Skin epidermis (tissue), 12 donors: Measurements from ENCODE around the gene ITGA6.

Experiments
- H3K27ac ChIP-seq, 21 experiments: fragments of 200-600 bp; sonication (generic) in 11 of 21; one replicate each; pipeline ENCODE4 v1.5.0; 2020; ENCODE audit warnings: mild to moderate bottlenecking in 3 of 21, inconsistent platforms in 2 of 21, moderate library complexity in 2 of 21
- H3K4me3 ChIP-seq, 7 experiments: fragments of 200-600 bp; sonication (generic) in 2 of 7; one replicate each; pipeline ENCODE4 v1.5.0; 2020; ENCODE audit warnings: inconsistent platforms in 2 of 7, mild to moderate bottlenecking in 2 of 7, moderate library complexity in 1 of 7

ITGA6 gene

DNA sequence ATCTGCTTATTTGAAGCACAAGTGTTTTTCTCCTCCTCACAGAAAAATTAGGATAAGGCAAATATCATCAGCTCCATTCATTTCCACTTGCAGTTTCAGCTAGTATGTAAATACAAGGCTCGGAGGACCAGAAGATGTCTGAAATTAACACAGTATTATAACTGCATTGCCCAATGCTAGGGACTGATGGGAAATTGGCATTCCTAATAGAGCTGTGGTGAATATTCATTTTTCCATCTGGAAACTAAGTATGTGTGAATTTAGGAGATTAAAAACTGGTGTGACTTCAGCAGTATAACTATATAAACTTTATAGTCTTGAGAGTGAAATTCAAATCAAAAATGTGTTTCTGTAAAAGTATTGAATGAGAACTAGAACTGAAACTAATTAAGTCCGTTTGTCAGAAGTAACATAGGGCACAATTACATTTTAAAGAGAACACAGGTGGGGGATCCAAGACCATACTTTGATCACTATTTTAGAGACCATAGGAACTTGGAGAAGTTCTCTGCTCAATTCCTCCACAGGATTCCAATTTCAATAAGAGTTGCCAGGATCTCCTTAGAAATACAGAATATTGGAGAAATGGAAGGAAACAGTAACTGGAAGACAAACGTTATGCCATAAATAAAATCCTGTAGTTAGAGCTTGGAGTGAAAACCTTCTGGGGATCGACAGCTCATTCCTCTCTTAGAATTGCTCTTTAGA is 12.1 kb upstream of the ITGA6 start:
- Histone ChIP-seq H3K27ac (no peak overlapping the region), H3K4me3 (no peak overlapping the region)

DNA sequence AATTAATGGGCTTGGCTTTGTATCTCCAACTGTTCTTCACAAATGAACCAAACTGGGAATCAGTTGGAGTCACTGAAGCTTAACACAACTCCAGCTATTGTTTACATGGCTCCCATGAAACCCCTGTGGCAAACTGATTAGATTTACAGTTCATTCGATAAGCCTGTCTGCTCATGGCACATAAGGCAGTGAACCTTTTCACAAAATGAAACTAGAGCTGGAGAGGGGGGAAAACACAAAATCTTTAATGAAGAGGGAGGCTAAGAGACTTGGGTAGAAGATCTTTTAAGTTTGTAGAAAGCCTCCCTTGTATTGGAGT is 11.6 kb upstream of the ITGA6 start:
- no peak overlapping the region for H3K4me3 ChIP-seq
- no peak overlapping the region for H3K27ac ChIP-seq

DNA sequence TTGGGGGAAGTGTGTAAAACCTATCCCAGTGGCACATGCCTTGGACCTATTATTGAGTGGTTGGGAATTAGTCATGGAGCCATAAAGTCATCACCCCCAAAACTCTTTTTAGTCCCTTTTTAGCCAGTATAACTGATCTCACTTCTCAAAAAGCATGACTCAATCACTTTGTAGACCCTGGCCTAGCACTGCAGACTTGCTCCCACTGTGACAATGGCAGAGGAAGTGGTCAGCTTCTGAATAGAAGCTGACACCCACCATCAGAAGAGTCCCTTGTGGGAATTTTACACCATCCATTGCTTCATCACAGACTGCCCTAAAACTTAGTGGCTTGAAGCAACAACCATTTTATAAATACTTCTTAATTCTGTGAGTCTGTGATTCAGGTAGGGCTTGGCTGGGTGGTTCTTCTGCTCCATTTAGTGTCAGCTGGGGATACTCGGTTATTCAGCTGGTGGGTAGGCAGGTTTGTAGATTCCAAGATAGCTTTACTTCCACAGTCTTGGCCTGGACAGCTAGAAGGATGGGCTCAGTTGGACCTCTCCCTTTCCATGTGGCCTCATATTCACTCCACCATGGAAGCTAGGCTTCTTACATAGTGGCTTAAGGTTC is 10.8 kb upstream of the ITGA6 start:
- no peak overlapping the region for H3K27ac ChIP-seq

DNA sequence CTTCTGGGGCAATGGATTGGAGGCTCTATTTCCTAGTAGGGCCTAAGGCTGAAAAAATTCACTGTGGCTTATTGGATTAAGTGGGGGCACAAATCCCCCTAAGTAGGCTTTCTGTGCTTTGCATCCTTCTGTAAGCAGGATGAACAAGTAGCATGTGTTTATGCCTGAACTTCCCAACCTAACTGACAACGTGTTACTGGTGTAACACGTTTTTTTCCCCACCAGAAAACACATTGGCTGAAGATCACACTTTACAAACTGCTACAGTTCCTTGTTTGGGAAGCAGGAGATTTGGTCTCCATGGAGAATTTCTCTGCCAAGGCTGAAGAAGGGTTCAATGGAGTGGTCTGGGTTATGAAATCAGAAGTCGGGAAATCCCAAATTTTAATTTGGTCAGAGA is 7.2 kb upstream of the ITGA6 start:
- H3K4me3 ChIP-seq = no peak overlapping the region
- H3K27ac ChIP-seq = no peak overlapping the region

More for the DNA sequence above, 10.8 kb upstream of the ITGA6 start:
- no peak overlapping the region for H3K4me3 ChIP-seq

DNA sequence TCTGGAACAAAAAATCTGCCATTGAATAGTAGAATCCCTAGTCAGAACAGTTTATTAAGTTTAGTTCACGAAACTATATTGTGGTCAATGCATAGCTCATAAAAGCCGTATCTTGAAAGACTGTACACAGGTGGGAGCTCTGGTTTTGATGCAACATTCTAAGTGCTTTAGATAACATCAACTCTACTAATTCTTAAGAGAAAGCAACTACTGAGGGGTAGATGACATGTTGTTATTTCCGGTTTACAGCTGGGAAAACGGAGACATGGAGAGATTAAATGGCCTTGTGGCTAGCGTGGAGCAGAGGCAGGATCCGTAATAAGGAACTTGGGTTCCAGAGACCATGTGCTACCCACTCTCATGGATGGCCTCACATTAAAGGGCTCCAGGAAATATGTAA is 4.2 kb upstream of the ITGA6 start:
- H3K4me3 ChIP-seq = no peak overlapping the region
- no peak overlapping the region for H3K27ac ChIP-seq

DNA sequence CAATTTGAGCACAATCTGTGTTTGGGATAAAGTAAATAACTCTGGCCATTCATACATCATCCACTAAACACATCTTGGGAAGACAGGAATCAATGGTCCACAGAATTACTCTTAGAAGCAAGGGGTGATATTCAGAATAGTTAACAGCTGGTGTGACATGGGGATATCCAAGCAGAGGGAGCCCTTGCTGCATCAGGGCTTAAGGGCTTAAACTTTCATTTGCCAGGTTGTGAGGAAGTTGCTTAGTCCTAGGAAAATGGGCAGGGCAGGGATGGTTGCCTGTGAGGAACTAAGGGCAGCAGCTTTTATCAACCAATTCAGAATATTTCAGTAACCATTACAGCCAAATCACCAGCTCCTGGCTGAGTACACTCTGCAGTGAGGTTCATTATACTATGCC is 2.0 kb upstream of the ITGA6 start:
- no peak overlapping the region for H3K4me3 ChIP-seq
- H3K27ac ChIP-seq = no peak overlapping the region

DNA sequence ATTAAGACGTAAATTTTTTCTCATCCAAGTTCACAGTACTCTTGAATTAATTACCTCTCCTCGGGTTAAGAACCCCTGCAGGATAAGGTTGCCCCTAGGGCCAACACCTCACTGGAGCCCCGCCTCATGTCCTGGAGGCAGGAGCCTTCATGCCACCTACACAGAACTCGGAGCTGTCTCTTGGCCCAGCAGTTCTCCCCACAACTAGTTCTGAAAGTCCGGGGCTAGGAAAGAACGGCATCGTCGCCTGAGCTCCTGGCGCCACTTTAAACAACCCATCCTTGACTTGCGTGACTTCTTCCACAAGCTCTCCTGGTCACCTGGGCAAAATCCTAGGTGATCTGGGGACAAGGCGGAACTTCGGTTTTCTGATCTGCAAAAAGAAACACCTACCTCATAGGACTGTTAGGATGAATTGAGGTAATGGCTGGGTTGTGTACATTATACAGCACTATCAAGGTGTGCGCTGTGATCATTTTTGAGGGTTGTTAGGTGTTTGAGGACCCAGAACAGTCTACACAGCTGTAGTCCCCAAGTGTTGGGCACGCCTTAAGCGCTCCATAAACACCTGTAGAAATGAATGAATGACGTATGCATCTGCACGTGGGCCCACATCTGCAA is 641 bp upstream of the ITGA6 start:
- Histone ChIP-seq H3K27ac (peak overlapping the region in 15 of 21 experiments; percentile 77 to 93 (median 86)), H3K4me3 (peak overlapping the region; percentile 59 to 76 (median 70))

DNA sequence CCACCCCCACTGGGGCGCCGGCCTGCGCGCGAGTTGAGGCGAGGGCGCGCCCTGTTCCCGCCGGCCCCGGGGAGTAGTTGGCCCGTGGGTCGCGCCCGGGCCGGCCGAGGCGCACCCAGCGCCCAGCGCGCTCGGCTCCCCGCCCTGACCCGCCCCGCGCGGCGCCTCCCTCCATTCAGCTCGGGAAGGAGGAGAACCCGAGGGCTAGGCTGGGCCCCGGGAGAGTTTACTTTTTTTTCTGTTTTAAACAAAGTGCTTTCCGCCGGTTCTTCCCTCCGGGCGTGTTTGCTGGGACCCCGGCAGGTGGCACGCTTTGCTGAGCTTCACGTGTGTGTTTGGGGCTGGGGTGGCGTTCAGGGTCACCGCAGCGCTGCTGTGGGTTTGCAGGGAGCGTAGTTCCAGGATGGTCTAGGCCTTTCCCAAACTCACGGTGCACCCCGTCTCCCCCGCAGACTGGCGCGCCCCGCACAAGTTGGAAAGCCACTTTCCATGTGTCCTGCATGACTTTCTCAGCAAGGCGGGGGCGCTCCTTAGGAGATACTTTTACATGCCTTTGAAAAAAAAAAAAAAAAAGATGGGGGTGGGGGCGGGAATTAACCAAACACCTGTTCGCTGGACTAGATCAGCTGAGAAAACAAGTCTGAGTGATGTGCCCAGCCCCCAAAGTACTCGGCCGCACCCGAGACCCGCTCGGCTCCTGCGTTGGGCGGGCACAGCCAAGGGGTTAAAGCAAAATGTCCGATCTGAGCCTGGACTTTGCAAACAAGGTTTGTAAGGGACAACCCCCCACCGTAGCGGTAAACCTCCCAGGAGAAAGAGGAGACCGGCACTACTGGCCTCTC is 825 bp downstream of the ITGA6 start:
- H3K27ac ChIP-seq = peak overlapping the region; percentile 47 to 93 (median 86)
- peak overlapping the region; percentile 59 to 76 (median 70) for H3K4me3 ChIP-seq

DNA sequence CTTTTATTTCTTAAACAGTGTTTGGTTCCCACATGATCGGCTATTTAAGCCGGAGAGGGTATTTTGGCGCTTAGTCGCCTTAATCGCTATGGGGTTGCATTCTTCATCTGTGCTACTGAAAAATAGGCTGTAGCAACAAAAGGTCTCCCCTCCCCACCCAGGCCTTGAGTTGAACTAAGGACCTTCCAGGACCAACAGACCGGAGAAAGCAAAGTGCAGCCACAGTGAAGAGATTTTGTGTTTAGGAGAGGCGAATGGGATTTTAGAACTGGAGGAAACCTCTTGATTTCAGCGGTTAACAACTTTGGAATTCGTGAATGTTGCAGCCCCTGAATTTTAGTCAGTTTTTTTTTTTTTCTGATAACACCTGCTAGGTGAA is 1.4 kb downstream of the ITGA6 start:
- Histone ChIP-seq H3K4me3 (peak overlapping the region; percentile 59 to 76 (median 70)), H3K27ac (peak overlapping the region in 19 of 21 experiments; percentile 76 to 93 (median 87))

DNA sequence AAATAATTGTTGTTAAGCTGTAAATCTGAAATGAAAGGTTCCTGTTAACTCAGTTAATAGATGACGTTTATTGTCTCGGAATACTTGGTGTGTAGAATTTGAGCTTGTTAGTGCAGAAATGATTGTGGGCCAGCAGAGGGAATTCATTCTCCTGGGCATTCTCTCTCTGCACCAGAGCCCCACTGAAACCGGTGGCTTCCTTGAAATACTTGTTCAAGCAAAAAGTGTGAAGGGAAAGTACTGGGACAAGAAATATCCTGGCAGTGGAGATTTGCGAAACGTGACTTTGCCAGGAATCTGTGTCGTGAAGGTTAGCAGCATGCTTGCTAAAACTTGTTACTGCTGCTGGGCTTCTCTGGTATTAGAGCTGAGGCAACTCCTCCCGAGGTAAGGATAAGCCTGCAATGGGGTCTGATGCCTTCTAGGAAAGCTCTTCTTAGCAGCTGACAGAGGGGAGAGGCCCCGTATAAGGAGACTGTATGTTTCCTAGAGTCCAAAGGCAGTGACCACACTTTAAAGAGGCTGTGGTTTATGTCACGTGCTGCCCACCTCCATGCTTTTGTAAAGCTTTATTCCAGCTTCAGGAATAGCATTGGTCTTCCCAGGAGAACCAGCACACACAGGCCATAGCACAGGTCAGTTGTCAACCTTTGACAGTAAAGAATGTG is 2.0 kb downstream of the ITGA6 start:
- Histone ChIP-seq H3K27ac (peak overlapping the region in 16 of 21 experiments; percentile 5 to 93 (median 88)), H3K4me3 (peak overlapping the region; percentile 59 to 76 (median 70))

DNA sequence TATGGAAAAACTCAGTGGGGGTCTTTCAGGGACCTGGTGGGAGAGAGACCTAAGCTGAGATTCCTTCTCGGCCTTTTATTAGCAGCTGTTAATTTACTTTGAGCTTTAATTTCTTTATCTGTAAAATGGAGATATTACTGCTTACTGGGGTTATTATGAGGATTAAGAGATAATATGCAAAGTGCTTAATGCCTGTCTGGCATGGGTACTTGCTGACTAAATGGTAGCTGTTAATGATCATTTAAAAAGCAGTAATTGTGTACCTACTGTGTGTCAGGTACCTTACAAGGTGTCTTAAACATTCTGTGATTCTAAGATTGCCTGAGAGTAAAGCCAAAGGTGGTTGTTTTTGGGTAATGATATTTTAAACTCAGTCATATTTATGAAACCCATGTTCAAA is 2.6 kb downstream of the ITGA6 start:
- Histone ChIP-seq H3K4me3 (peak overlapping the region; percentile 59 to 76 (median 70)), H3K27ac (peak overlapping the region in 14 of 21 experiments; percentile 20 to 93 (median 86))

DNA sequence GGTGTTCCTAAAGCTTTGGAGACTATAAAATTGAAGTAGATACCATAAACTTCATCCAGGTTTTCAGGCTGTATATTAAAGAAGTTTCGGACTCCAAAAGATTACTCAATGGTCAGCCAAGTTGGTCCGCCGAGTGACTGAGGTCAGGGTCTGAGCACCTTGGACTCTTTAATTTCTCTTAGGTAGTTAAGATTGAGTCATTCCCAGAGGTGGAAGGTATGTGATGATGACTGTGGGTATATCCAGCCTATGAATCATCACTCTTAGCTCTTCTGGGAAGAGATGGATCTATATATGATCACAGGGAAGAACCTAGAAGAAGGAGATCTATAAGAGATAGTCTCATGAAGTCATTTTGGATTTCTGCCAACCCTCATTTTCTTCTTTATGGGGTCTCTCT is 3.3 kb downstream of the ITGA6 start:
- peak overlapping the region in 6 of 21 experiments; percentile 13 to 87 (median 34) for H3K27ac ChIP-seq

DNA sequence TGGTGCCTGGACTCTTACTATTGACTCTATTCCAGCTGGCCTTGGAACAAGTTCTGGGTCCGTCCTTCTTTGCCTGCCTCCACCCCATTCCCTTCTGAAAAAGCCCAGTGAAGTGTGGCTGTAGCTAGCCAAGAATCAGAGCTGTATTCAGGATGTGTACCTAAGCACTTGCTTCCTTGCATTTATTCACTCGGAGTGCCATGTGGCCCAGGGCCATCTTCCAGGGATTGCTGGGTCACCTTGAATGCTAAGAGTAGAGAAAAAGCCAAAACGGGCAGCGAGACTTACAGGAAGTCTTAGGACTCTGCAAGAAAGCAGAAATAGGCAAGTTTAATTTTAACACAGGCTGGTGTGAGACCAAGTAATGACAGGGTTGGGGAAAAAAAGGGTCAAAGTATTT is 4.1 kb downstream of the ITGA6 start:
- Histone ChIP-seq H3K27ac (peak overlapping the region in 5 of 21 experiments; percentile 13 to 45 (median 40)), H3K4me3 (no peak overlapping the region)

More for the DNA sequence above, 3.3 kb downstream of the ITGA6 start:
- peak overlapping the region in 3 of 7 experiments; percentile 60 to 70 (median 67) for H3K4me3 ChIP-seq

DNA sequence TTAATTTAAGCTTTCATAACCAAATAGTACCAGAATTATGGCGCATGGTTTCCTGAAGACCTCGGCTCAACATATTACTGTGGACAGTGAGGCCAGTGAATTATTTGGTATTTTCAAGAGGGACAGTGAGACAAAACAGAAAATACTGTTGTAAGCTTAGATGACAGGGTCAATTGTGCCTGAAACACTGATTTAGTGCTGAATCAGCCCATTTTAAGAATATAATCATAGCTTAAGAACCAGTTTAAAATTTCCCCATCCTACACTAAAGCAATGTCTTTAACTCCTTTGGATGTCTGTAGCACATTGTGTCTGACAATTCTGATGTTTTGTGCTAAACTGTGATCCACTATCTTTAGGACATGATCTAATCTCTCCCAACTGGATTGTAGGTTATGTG is 4.6 kb downstream of the ITGA6 start:
- H3K4me3 ChIP-seq = no peak overlapping the region
- peak overlapping the region in 3 of 21 experiments; percentile 40 to 58 (median 40) for H3K27ac ChIP-seq

DNA sequence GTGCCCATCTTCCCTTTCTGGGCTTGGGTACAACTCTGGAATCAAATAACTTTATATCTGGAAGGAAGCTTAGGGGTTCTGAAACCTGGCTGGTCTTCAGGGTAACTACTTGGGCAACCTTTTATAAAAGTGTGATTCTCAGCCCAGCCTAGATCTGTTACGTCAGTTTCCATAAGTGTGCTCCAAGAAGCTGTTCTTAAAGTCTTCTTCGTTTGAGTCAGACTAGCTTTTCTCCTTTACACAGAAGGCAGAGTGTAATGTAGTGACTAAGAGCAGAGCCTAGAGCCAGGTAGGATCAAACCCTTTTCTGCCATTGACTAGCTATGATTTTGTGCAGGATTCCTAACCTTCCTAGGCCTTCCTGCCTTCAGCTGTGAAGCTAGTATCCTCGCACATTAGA is 5.8 kb downstream of the ITGA6 start:
- Histone ChIP-seq H3K4me3 (no peak overlapping the region), H3K27ac (peak overlapping the region in 5 of 21 experiments; percentile 16 to 58 (median 32))

DNA sequence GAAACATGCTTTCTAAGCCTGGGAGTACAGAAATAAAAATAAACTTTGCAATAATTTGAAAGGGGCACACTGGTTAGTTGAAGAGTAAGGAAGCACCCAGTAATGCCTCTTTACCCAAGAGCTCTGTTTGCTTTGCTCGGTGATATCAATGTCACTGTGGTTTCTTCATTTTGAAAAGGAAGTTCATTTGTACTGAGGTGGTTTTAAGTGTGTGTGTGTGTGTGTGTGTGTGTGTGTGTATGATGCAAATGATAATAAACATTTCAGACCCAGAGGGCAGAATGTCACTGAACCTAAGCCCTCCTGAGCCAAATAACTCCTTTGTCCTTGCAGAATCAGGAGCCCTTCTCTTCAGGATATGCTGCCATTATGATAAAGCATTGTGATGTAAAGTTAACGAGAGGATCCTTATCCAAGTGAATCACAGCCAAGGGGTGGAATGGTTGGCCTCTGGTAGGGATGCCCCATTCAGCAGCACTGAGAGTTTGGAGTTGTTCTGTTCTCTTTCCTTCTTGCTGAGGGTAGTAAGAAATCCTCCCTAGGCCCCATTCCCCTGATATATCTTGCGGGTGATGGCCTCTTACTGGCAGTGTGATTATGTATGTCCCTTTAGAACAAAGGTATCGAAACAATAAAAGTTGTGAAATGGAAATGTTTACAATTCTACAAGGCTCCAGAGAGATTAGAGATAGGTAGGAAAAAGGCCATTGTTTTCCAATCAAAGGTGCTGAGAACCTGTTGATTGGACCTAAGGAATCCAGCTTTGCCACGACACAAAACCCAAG is 7.6 kb downstream of the ITGA6 start:
- Histone ChIP-seq H3K4me3 (no peak overlapping the region), H3K27ac (peak overlapping the region in 4 of 21 experiments; percentile 1 to 55 (median 22))

DNA sequence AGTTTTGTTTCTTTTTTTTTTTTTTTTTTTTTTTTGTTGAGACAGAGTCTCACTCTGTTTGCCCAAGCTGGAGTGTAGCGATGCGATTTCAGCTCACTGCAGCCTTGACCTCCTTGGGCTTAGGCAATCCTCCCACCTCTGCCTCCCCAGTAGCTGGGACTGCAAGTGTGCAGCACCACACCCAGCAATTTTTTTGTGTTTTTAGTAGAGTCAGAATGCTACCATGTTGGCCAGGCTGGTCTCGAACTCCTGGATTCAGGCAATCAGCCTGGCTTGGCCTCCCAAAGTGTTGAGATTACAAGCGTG is 8.2 kb downstream of the ITGA6 start:
- Histone ChIP-seq H3K4me3 (no peak overlapping the region), H3K27ac (peak overlapping the region in 1 of 21 experiments; percentile 6)

DNA sequence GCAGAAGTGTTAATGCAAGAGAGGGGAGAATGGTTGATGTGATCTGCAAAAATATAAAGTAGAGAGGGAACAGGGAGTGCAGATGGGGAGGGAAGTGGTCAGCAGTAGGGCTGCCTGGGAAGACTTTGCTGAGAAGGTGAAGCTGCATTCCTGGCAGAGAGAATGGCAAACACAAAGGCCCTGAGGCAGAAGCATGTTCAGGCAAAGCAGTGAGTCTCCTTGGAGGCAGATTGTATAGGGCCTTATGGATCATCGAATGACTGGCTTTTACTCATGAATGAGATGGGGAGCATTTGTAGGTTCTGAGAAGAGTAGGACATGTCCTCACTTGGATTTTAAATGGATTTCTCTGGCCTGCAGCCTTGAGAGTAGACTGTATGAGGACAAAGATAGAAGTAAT is 9.5 kb downstream of the ITGA6 start:
- no peak overlapping the region for H3K4me3 ChIP-seq
- peak overlapping the region in 2 of 21 experiments; percentile 3 to 57 for H3K27ac ChIP-seq
